HepG2 (cell line): ENCODE measurements around the gene ALPL. TPM values are rescaled to one million over a fixed set of nuclear protein-coding genes. Genes with fewer than 3 reads are reported as not detected.
"Not testable (repeated sequence)": the region's sequence is repeated elsewhere in the genome, so short reads cannot be mapped to it uniquely, and the experiment has no call there.

ENCODE experiments used
- ATAC-seq: fragments of 200-7000 bp; cut with Tn5 transposase; 3 replicates; pipeline ENCODE4 v1.9.1; 2020; ENCODE audit warnings: mild to moderate bottlenecking, moderate library complexity
- BruUV-seq: library from RNA; stranded (reverse); fragments of 400-500 nt; replicated peaks from 2 replicates; lab custom pipeline; 2021; lab: Mats Ljungman, UMichigan
- CTCF ChIA-PET: fragments of 300-600 bp; formaldehyde crosslinking; extraction: SDS; loops from one replicate; lab custom pipeline; 2021; ENCODE audit warnings: low total read pairs, inconsistent platforms, low intra/inter-chr PET ratio; lab: Yijun Ruan, JAX
- POLR2A ChIA-PET: fragments of 350-600 bp; sonication (Branson Sonifier 250); formaldehyde crosslinking; loops from one replicate; lab custom pipeline; 2020; ENCODE audit warnings: antibody characterized with exemption, inconsistent platforms; lab: Yijun Ruan, JAX
- DNase-seq: peaks from one replicate; pipeline ENCODE4 v3.0.0-alpha.2; 2015; ENCODE audit warnings: low spot score
- FAIRE-seq: peaks from 3 replicates; lab custom pipeline; 2011; peaks lifted over from hg19 to GRCh38; lab: Jason Lieb, UNC
- H2AFZ ChIP-seq: one replicate; pipeline ENCODE4 v1.6.1; 2011; ENCODE audit warnings: low read length, inconsistent platforms
- H3K27ac ChIP-seq: fragments of 300-600 bp; 3 replicates; pipeline ENCODE4 v1.8.0; 2011; ENCODE audit warnings: mixed run types, mild to moderate bottlenecking, mixed read lengths, low read length, inconsistent platforms; ENCODE audit not compliant: insufficient read depth; ENCODE audit errors: extremely low read length
- H3K27me3 ChIP-seq, 2 experiments: fragments of 200-600 bp in 1 of 2; 2 replicates in 1 of 2; 3 replicates in 1 of 2; pipeline versions ENCODE4 v1.6.0 to v1.8.0; 2011; ENCODE audit warnings: low read length in 2 of 2, mild to moderate bottlenecking in 2 of 2, moderate library complexity in 2 of 2, inconsistent platforms in 1 of 2; ENCODE audit not compliant: insufficient read depth in 2 of 2, control insufficient read depth in 1 of 2
- H3K36me3 ChIP-seq, 2 experiments: fragments of 200-600 bp in 1 of 2; replicated peaks in 1 of 2; 2 replicates in 1 of 2; 3 replicates in 1 of 2; pipeline versions ENCODE4 v1.5.1 to v1.8.0; 2011; ENCODE audit warnings: low read length in 2 of 2, inconsistent platforms in 1 of 2; ENCODE audit not compliant: insufficient read depth in 2 of 2, control insufficient read depth in 1 of 2
- H3K4me1 ChIP-seq: 2 replicates; pipeline ENCODE4 v1.5.1; 2012; ENCODE audit warnings: low read length, inconsistent platforms; ENCODE audit not compliant: insufficient read depth
- H3K4me2 ChIP-seq: 2 replicates; pipeline ENCODE4 v1.6.0; 2011; ENCODE audit warnings: low read depth, low read length, inconsistent platforms
- H3K4me3 ChIP-seq, 3 experiments: fragments of 200-600 bp in 1 of 3; sonication (generic), shearing (Covaris generic) in 1 of 3; replicated peaks in 1 of 3; 2 replicates each; pipeline ENCODE4 v1.5.1; 2011 to 2016; ENCODE audit warnings: low read length in 3 of 3, inconsistent platforms in 2 of 3, low read depth in 2 of 3, mild to moderate bottlenecking in 2 of 3, control low read depth in 1 of 3, mixed read lengths in 1 of 3; ENCODE audit not compliant: insufficient read depth in 1 of 3
- H3K79me2 ChIP-seq: one replicate; pipeline ENCODE4 v1.6.1; 2011; ENCODE audit warnings: low read length, inconsistent platforms; ENCODE audit not compliant: insufficient read depth
- H3K9ac ChIP-seq: 2 replicates; pipeline ENCODE4 v1.6.0; 2011; ENCODE audit warnings: mild to moderate bottlenecking, low read depth, low read length, inconsistent platforms; ENCODE audit not compliant: insufficient read depth
- H3K9me3 ChIP-seq: 2 replicates; pipeline ENCODE4 v1.5.1; 2012; ENCODE audit warnings: mild to moderate bottlenecking, low read length
- H4K20me1 ChIP-seq: 2 replicates; pipeline ENCODE4 v1.6.0; 2011; ENCODE audit warnings: inconsistent platforms, mild to moderate bottlenecking, low read length, moderate library complexity; ENCODE audit not compliant: insufficient read depth
- FOSL2 ChIP-seq: sonication (generic); formaldehyde crosslinking; IDR thresholded peaks from 2 replicates; pipeline ENCODE4 v1.4.0; 2020; ENCODE audit warnings: missing genetic modification reagents
- SOX13 ChIP-seq, 3 experiments: fragments of 450-650 bp in 1 of 3; sonication (generic) in 1 of 3; formaldehyde crosslinking in 1 of 3; IDR thresholded peaks in 2 of 3; conservative IDR thresholded peaks in 1 of 3; 2 replicates each; pipeline versions ENCODE4 v1.5.0 to v1.6.1; 2016 to 2020; ENCODE audit warnings: antibody characterized with exemption in 1 of 3, mild to moderate bottlenecking in 1 of 3, missing compliant biosample characterization in 1 of 3, missing genetic modification reagents in 1 of 3, moderate library complexity in 1 of 3
- WGBS: methylation state at CpG from one replicate; pipeline ENCODE4 v1.1.6; 2017; ENCODE audit warnings: low lambda C conversion rate; 5-methylcytosine and 5-hydroxymethylcytosine counted together
- in situ Hi-C: cut with HindIII; loops from 2 replicates; pipeline ENCODE4 v1.10.0; 2017; ENCODE audit warnings: low pct_unique_long_range_greater_than_20kb; ENCODE audit not compliant: extremely low pct_ligation_motif_present
- intact Hi-C: fragments of 100-400 bp; cut with micrococcal nuclease; formaldehyde crosslinking; loops from one replicate; pipeline ENCODE4 v1.10.0; 2022; ENCODE audit not compliant: unreplicated experiment
- polyA plus RNA-seq, 8 experiments: library from polyadenylated mRNA; depleted of rRNA in 3 of 8; stranded (reverse) in 7 of 8; unstranded in 1 of 8; fragments of >200 nt; fragmentation: Illumina TruSeq in 4 of 8; extraction: Trizol in 4 of 8; gene quantifications; 2 replicates each; pipeline versions ENCODE4 v1.2.1 to v1.2.3, GENCODE V29; 2011 to 2016; ENCODE audit warnings: low read depth in 4 of 8, missing spikeins in 1 of 8, mixed read lengths in 1 of 8; ENCODE audit not compliant: insufficient read depth in 1 of 8
- total RNA-seq, 5 experiments: library from RNA; depleted of rRNA; stranded (reverse); fragments of >200 nt; fragmentation: Illumina TruSeq; extraction: Trizol; gene quantifications; 2 replicates each; pipeline ENCODE4 v1.2.3, GENCODE V29; 2016; ENCODE audit warnings: low read depth in 1 of 5

Gene ALPL
- total and polyA plus RNA-seq, 2 of the 13 experiments (the other 11 are each of a cell fraction or from before 2014, with no cell fraction given): 0.12 TPM; not detected in 1

- H3K4me3 ChIP-seq; H3K4me2 ChIP-seq; FAIRE-seq; H3K36me3 ChIP-seq; CTCF ChIA-PET; H4K20me1 ChIP-seq; ATAC-seq; H3K27me3 ChIP-seq; H3K27ac ChIP-seq; in situ Hi-C loops; H3K79me2 ChIP-seq; intact Hi-C loops; H3K4me1 ChIP-seq; H3K9ac ChIP-seq; BruUV-seq; POLR2A ChIA-PET; H2AFZ ChIP-seq; H3K9me3 ChIP-seq; TF ChIP-seq SOX13 (IDR thresholded peaks at IDR 0.05): not testable (repeated sequence)
- TF ChIP-seq SOX13 (CRISPR knock-in tag; conservative IDR thresholded peaks at IDR 0.05 in 1 of 2, IDR thresholded peaks at IDR 0.05 in 1 of 2): 0 out of 4 replicates have a peak, but pooled peaks of 1 of the 2 experiments have one; percentile 31
- TF ChIP-seq FOSL2: 0 out of 2 replicates have a peak, but pooled peaks have one; percentile 41
- DNase-seq: peak; percentile 25
Observed at GRCh38 chr1:21465127-21465526, 44.1 kb upstream of the ALPL start.

GRCh38 chr1:21467946-21468345 lies 41.3 kb upstream of the ALPL start:
- intact Hi-C loops, H3K9me3 ChIP-seq, H3K4me1 ChIP-seq, H3K79me2 ChIP-seq, H2AFZ ChIP-seq, ATAC-seq, DNase-seq, BruUV-seq, H3K27ac ChIP-seq, H3K4me3 ChIP-seq, H4K20me1 ChIP-seq, FAIRE-seq, POLR2A ChIA-PET, H3K27me3 ChIP-seq, H3K36me3 ChIP-seq, CTCF ChIA-PET, H3K9ac ChIP-seq, in situ Hi-C loops, H3K4me2 ChIP-seq: not testable (repeated sequence)
- 71% methylated on average over 4 of the region's 4 CpGs for WGBS
